Measurements from ENCODE around the gene TPO.

DNA sequence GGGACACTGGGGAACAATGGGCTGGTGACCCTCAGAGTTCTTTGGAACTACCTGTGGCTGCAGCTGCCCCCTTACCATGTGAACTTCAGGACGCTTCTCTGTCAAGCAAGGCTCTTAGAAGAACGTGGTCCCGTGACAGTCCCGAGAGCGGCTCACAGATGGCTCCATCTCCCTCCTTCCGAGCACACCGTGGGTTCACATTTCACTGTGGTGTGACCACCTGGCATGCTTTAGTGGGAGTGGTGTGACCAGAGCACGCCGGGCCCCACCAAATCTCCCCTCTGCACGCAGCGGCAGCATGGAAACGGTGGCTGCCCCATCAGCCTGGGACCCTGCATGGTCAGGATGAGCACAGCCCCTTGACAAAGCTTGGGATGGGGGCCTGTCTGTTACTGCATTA lies 9.7 kb upstream of the TPO start:
- TF ChIP-seq, protein P1, sequence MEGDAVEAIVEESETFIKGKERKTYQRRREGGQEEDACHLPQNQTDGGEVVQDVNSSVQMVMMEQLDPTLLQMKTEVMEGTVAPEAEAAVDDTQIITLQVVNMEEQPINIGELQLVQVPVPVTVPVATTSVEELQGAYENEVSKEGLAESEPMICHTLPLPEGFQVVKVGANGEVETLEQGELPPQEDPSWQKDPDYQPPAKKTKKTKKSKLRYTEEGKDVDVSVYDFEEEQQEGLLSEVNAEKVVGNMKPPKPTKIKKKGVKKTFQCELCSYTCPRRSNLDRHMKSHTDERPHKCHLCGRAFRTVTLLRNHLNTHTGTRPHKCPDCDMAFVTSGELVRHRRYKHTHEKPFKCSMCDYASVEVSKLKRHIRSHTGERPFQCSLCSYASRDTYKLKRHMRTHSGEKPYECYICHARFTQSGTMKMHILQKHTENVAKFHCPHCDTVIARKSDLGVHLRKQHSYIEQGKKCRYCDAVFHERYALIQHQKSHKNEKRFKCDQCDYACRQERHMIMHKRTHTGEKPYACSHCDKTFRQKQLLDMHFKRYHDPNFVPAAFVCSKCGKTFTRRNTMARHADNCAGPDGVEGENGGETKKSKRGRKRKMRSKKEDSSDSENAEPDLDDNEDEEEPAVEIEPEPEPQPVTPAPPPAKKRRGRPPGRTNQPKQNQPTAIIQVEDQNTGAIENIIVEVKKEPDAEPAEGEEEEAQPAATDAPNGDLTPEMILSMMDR (IDR thresholded peaks at IDR 0.05): no peak
- no peak for TF ChIP-seq POLR2A (IDR thresholded peaks at IDR 0.05)
- no peak for TF ChIP-seq EP300 (IDR thresholded peaks at IDR 0.05)
